ENCODE results near the gene INCA1.

DNA sequence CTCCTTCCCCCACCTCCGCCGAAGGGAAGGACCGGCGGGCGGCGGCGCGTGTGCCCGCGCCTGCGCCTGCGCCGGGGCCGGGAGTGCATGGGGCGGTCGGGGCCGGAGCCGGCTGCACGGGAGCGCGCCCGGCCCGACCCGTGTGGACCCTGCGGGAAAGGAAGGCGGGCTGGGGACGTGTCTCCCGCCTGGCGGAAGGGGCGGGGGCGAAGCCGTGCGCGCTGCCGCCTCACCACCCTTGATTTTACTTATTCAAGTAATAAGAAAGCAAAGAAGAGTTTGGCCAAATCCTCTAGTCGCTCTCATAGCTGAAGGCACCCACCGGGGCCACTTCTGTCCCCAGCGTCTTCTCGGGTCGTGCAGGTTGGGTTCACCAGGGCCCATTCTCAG is 48.4 kb downstream of the INCA1 start:
- TF ChIP-seq GABPA (IDR thresholded peaks at IDR 0.05; ENCODE audit: low read depth) (no peak), SPI1 (IDR thresholded peaks at IDR 0.05; ENCODE audit: borderline replicate concordance, low read depth) (no peak)
- TF ChIP-seq, protein P1, sequence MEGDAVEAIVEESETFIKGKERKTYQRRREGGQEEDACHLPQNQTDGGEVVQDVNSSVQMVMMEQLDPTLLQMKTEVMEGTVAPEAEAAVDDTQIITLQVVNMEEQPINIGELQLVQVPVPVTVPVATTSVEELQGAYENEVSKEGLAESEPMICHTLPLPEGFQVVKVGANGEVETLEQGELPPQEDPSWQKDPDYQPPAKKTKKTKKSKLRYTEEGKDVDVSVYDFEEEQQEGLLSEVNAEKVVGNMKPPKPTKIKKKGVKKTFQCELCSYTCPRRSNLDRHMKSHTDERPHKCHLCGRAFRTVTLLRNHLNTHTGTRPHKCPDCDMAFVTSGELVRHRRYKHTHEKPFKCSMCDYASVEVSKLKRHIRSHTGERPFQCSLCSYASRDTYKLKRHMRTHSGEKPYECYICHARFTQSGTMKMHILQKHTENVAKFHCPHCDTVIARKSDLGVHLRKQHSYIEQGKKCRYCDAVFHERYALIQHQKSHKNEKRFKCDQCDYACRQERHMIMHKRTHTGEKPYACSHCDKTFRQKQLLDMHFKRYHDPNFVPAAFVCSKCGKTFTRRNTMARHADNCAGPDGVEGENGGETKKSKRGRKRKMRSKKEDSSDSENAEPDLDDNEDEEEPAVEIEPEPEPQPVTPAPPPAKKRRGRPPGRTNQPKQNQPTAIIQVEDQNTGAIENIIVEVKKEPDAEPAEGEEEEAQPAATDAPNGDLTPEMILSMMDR (IDR thresholded peaks at IDR 0.05; ENCODE audit: insufficient read depth, low read length): no peak
- TF ChIP-seq, protein P2, sequence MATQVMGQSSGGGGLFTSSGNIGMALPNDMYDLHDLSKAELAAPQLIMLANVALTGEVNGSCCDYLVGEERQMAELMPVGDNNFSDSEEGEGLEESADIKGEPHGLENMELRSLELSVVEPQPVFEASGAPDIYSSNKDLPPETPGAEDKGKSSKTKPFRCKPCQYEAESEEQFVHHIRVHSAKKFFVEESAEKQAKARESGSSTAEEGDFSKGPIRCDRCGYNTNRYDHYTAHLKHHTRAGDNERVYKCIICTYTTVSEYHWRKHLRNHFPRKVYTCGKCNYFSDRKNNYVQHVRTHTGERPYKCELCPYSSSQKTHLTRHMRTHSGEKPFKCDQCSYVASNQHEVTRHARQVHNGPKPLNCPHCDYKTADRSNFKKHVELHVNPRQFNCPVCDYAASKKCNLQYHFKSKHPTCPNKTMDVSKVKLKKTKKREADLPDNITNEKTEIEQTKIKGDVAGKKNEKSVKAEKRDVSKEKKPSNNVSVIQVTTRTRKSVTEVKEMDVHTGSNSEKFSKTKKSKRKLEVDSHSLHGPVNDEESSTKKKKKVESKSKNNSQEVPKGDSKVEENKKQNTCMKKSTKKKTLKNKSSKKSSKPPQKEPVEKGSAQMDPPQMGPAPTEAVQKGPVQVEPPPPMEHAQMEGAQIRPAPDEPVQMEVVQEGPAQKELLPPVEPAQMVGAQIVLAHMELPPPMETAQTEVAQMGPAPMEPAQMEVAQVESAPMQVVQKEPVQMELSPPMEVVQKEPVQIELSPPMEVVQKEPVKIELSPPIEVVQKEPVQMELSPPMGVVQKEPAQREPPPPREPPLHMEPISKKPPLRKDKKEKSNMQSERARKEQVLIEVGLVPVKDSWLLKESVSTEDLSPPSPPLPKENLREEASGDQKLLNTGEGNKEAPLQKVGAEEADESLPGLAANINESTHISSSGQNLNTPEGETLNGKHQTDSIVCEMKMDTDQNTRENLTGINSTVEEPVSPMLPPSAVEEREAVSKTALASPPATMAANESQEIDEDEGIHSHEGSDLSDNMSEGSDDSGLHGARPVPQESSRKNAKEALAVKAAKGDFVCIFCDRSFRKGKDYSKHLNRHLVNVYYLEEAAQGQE (IDR thresholded peaks at IDR 0.05; ENCODE audit: insufficient replicate concordance, low read depth): no peak
